ENCODE data around the gene CERT1. TPM values are rescaled to one million over a fixed set of nuclear protein-coding genes. Genes with fewer than 3 reads are reported as not detected.

Gene CERT1
- polyA plus RNA-seq, 4 donors = 52.7 to 65.5 (median 60.1) TPM

GRCh38 chr5:75481024-75481423 is 30.4 kb downstream of the CERT1 start:
- no peak for DNase-seq (ENCODE audit: low read depth in 4 of 4, low spot score in 2 of 4)

GRCh38 chr5:75475364-75475763 is 36.1 kb downstream of the CERT1 start:
- DNase-seq (ENCODE audit: low read depth in 4 of 4, low spot score in 2 of 4) = no peak

- no peak for DNase-seq (ENCODE audit: low read depth in 4 of 4, low spot score in 2 of 4)
Measured at GRCh38 chr5:75473463-75473862, 38.0 kb downstream of the CERT1 start.

DNA sequence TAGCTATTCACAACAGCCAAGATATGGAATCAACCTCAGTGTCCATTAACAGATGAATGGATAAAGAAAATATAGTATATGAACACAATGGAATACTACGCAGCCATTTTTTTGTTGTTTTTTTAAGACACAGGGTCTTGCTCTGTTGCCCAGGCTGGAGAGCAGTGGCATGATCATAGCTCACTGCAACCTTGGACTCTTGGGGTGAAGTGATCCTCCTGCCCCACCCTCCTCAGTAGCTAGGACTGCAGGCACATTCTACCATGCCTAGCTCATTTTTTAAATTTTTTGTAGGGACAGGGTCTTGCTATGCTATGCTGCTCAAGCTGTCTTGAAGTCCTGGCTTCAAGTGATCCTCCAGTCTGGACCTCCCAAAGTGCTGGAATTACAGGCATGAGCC is 38.5 kb downstream of the CERT1 start:
- DNase-seq (ENCODE audit: low read depth in 4 of 4, low spot score in 2 of 4) = no peak

DNA sequence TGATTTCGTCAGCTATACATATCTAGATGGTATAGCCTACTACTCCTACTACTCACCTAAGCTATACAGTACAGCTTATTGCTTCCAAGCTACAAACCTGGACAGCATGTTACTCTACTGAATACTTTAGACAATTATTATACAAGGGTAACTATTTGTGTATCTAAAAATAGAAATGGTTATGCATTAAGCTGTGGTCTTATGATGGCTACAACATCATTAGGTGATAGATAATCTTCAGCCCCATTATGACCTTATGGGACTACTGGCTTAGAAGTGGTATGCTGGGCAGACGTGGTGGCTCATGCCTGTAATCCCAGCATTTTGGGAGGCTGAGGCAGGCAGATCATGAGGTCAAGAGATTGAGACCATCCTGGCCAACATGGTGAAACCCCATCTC is 40.2 kb downstream of the CERT1 start:
- DNase-seq (ENCODE audit: low read depth in 4 of 4, low spot score in 2 of 4) = no peak

- no peak for DNase-seq (ENCODE audit: low read depth in 4 of 4, low spot score in 2 of 4)
Measured at GRCh38 chr5:75469017-75469416, 42.4 kb downstream of the CERT1 start.

- DNase-seq (ENCODE audit: low read depth in 4 of 4, low spot score in 2 of 4) = no peak
Measured at GRCh38 chr5:75468593-75468992, 42.8 kb downstream of the CERT1 start.

DNA sequence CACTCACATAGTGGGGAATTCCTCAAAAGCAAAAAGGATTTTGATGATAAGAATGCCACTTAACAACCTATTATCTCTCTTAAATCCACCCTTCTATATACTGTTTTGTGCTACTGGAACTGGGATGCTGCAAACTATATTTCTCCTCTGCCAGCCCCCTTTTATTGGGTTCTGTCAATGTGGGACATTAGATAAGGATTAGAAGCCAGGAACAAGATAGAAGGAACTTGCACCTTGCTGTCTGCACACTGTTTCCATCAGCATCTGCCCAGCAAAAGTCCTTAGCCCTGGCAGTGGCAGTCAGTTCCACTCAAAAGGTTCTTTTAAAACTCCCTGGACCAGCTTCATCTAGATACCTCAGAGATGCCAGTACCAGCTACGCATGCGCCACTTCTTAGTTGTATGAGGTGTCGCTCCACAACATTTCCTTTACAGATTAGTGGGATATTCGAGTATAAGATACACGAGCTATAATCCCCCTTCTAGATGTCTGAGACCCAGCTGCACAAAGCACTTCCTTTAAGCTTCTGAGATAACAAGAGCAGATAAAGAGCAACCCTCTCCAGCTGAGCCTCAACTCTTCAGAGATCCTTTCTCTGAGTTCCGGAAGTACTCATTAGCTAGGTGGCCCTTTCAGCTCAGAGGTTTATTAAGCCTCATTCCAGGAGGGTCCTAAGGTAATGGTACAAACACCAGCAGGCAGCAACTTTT is 45.3 kb downstream of the CERT1 start:
- DNase-seq (ENCODE audit: low read depth in 4 of 4, low spot score in 2 of 4) = no peak

DNA sequence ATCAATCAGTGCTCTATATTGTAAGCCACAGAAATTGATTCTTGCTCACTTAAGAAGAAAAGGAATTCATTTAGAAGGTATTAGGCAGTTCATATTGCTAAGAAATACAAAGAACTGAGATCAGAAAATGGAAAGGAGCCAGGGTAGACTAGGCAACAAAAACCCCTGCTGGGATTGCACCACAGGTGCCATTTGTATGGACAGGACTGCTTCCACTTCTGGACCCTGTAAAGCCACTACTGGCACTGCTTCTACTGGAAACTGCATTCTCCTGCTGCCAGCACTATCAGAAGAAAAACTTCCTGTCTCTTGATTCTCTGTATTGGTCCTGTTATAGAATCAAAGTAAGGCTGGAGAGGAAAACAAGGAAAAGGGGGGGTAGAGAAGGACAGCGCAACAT is 45.9 kb downstream of the CERT1 start:
- no peak for DNase-seq (ENCODE audit: low read depth in 4 of 4, low spot score in 2 of 4)

- DNase-seq (ENCODE audit: low read depth in 4 of 4, low spot score in 2 of 4) = no peak
Measured at GRCh38 chr5:75463726-75464125, 47.7 kb downstream of the CERT1 start.

- no peak for DNase-seq (ENCODE audit: low read depth in 4 of 4, low spot score in 2 of 4)
Measured at GRCh38 chr5:75461679-75462078, 49.8 kb downstream of the CERT1 start.

DNA sequence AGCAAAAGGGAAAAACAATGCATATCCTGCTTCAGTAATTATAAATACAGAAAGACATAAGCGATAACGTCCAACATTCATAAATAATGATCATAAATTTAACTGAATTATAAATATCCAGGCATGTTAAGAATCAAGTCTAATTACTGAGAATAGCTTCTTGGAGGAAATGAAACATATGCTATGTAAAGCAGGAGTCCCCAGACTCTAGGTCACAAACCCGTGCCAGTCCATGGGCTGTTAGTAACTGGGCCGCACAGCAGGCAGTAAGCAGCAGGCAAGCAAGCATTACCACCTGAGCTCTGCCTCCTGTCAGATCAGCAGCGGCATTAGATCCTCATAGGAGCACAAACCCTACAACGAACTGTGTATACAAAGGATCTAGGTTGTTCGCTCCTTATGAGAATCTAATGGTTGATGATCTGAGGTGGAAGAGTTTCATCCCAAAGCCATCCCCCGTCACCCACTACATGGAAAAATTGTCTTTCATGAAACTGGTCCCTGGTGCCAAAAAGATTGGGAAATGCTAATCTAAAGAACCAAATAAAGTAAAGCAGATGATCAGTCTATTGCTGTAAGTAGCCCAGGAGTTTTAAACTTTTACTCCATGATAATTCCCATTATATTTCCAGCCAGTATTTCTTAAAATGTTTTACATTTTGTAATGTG is 50.4 kb downstream of the CERT1 start:
- no peak for DNase-seq (ENCODE audit: low read depth in 4 of 4, low spot score in 2 of 4)

DNA sequence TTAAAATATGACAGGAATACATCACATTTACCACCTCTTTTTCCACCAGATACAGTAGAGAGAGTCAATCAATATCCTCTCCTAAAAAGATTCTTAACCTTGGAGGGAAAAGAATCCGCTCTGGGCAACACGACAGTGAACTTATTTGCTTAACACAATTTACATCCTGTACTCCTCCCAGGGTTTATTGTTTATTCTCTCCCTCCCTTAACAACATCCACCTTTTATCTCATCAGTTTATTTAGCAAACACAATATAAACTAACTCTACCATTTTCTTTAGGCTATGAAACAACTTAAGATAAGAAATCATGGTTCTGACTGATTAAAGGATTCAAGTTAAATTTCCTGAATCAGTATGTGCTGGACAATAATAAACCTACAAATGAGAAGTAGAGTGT is 50.9 kb downstream of the CERT1 start:
- no peak for DNase-seq (ENCODE audit: low read depth in 4 of 4, low spot score in 2 of 4)

- DNase-seq (ENCODE audit: low read depth in 4 of 4, low spot score in 2 of 4) = no peak
Measured at GRCh38 chr5:75457691-75458090, 53.7 kb downstream of the CERT1 start.

DNA sequence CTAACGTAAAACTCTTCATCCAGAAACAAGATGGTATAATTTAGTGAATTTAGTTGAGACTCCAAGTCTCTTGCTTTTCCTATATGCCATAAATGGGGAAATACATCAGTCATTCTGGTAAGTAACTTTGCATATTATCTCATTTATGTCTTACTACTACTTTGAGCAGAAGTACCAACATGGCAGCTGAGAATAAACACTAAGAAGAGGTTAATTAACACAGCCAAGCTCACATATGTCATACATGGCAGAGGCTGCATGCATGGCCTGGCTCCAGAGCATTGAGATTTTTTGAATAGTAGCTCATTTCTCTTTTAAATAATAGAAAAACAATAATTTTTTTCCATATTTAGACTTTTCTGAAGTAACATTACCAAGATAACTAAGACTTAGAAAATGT is 54.3 kb downstream of the CERT1 start:
- DNase-seq (ENCODE audit: low read depth in 4 of 4, low spot score in 2 of 4) = no peak

- DNase-seq (ENCODE audit: low read depth in 4 of 4, low spot score in 2 of 4) = no peak
Measured at GRCh38 chr5:75450069-75450468, 61.4 kb downstream of the CERT1 start.

DNA sequence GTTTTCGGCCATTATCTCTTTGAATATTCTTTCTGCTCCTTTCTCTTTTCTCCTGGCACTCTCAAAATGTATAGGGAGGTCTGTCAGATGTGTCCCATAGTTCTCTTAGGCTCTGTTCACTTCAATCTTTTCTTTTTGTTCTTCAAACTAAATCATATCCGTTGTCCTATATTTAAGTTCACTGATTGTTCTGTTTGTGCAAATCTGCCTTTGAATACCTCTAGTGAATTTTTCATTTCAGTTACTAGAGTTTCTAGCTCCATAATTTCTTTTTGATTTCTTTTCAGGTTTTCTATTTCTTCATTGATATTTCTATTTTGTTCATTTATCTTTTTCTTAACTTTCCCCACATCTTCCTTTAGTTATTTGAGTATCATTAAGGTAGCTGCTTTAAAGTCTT is 65.4 kb downstream of the CERT1 start:
- no peak for DNase-seq (ENCODE audit: low read depth in 4 of 4, low spot score in 2 of 4)

GRCh38 chr5:75441560-75441959 is 69.9 kb downstream of the CERT1 start:
- no peak for DNase-seq (ENCODE audit: low read depth in 4 of 4, low spot score in 2 of 4)

DNA sequence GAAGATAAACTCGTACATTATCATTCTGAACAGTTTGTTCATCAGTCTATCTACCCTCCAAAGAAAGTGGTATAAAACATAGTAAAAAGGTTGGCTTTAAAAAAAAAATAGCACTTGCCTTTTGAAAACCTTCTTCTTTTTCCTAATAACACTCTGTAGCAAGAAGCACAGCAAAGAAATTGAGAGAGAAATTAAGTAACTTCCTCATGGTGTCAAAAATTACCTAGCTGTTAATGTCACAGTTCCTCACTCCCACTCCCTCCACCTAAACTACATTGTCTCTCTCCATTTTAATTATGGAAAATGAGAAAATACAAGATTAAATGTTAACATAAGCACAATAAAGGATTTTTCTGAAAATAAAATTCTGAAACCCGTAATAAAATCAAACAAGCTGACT is 72.2 kb downstream of the CERT1 start:
- DNase-seq (ENCODE audit: low read depth in 4 of 4, low spot score in 2 of 4) = no peak

- DNase-seq (ENCODE audit: low read depth in 4 of 4, low spot score in 2 of 4) = no peak
Measured at GRCh38 chr5:75438722-75439121, 72.7 kb downstream of the CERT1 start.

GRCh38 chr5:75435096-75435495 is 76.3 kb downstream of the CERT1 start:
- DNase-seq (ENCODE audit: low read depth in 4 of 4, low spot score in 2 of 4) = no peak

GRCh38 chr5:75433814-75434506 is 77.5 kb downstream of the CERT1 start:
- no peak for DNase-seq (ENCODE audit: low read depth in 4 of 4, low spot score in 2 of 4)

Measured in left renal cortex interstitium (tissue), 4 donors.